GM12874 (cell line): Measurements from ENCODE around the gene SDC1.

Experiments used
- TF ChIP-seq, protein P1 (sequence below): IDR thresholded peaks from 2 replicates; pipeline ENCODE4 v1.5.1; 2011; ENCODE audit warnings: low read depth, mild to moderate bottlenecking, control low read depth, low read length, moderate library complexity; ENCODE audit not compliant: insufficient read depth

SDC1 gene

DNA sequence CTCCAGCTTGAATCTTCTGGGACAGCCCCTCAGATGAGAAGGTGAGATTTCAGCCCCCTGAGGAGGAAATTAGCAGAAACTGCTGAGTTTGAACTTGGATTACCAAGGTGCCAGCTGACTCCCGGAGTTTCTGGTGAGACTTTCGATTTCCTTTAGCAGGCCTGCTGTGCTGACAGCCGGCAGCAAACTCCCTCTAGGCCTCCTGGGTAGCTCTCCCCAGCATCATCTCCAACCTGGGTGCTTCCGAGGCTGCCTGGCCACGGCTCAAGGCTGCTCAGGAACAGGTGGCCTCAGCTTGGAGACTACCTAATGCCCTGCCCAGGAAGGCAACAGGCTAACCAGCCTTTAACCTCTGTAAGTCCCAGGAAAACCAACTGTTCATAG, 16.5 kb downstream of the SDC1 start:
- TF ChIP-seq, protein P1, sequence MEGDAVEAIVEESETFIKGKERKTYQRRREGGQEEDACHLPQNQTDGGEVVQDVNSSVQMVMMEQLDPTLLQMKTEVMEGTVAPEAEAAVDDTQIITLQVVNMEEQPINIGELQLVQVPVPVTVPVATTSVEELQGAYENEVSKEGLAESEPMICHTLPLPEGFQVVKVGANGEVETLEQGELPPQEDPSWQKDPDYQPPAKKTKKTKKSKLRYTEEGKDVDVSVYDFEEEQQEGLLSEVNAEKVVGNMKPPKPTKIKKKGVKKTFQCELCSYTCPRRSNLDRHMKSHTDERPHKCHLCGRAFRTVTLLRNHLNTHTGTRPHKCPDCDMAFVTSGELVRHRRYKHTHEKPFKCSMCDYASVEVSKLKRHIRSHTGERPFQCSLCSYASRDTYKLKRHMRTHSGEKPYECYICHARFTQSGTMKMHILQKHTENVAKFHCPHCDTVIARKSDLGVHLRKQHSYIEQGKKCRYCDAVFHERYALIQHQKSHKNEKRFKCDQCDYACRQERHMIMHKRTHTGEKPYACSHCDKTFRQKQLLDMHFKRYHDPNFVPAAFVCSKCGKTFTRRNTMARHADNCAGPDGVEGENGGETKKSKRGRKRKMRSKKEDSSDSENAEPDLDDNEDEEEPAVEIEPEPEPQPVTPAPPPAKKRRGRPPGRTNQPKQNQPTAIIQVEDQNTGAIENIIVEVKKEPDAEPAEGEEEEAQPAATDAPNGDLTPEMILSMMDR = no peak

DNA sequence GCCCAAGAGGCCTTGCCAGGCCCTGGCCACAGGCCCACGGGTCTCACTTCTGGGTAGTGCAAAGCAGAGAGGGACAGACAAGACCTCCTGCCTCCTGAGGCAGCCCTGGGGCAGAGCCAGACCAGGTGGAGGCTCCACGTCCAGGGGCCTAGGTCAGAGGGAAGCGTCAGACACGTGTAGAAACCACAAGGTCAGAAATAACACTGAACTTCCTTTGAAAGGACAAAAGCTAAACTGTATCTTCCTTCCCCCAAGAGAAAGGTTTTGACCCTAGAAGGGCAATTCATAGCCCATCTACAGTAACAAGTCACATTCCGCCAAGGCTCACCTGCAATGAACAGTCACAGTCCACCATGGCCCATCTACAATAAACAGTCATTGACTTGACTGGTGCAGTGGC, 17.9 kb downstream of the SDC1 start:
- TF ChIP-seq, protein P1 = no peak

DNA sequence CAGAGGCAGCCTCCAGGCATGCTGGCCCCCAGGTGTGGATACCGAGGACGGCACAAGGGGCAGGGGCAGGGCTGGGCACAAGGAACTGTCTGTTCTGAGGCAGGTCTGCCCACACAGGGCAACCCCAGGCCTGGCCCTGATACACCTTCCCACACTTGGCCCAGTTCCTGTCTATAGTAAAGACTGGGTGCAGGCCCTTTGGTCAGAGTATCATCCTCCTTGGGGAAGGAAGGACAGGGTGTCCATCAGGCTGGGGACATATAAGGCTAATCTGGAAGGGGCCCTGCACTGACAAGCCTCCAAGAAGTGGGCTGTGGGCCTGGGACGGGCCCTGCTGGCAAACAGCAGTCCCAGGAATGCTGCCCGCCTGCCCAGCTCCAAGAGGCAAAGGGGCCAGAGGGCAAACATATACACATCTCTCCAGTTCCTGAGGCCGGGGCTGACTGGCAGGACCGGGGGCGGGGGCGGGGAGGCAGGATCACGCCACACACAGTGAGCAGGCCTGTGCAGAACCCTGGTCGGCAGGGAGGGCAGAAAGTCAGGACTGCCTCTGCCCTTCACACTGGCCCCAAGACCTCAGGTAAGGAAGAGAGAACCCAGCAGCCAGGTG, 18.9 kb downstream of the SDC1 start:
- TF ChIP-seq, protein P1 = no peak

DNA sequence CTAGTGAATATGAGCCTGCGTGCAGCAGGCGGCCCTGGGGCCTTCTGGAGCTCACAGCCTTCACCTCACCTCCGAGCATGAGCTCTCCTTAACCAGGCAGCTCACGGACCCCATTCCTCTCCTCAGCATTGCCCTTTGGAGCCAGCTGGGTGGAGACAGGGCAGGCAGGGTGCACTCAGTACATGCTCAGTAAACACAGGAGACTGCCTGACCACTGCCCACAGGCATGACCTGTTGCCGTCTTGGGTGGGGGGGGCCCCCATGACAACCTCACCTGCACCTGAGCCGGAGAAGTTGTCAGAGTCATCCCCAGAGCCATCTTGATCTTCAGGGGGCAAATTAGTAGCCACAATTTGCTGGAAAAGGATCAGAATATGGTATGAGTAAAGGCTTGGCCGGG, 19.9 kb downstream of the SDC1 start:
- TF ChIP-seq, protein P1 = no peak

DNA sequence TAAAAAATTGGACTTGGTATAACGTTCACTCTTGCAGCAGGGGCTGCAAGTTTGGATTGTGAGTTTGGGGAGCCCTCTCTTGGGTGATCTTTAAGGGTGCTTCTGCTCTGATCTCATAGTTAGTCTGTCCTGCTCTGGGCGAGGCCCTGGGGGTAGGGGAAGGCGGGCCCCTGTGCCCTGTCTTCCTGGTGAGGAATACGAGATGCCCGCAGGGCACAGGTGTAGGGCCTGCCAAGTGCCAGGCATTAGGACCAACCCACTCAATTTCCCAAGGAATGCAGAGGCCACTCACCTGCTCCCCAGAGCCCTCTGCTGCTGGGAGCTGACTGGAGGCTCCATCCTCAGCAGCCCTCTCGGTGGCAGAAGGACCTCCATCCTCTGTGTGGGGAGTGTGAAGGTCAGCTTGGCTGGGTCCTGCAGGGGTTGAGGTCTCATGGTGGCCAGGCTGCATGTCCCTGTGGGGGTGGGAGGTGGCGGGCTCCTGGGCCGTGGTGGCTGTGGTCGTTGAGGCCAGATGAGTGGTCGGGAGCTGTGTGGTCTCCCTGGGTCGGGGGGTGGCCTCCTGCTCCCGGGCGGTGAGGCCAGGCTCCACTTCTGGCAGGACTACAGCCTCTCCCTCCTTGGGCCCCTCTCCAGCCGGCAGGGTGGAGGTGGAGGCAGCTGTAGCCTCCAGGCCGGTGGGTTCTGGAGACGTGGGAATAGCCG, 21.3 kb downstream of the SDC1 start:
- TF ChIP-seq, protein P1 = no peak

DNA sequence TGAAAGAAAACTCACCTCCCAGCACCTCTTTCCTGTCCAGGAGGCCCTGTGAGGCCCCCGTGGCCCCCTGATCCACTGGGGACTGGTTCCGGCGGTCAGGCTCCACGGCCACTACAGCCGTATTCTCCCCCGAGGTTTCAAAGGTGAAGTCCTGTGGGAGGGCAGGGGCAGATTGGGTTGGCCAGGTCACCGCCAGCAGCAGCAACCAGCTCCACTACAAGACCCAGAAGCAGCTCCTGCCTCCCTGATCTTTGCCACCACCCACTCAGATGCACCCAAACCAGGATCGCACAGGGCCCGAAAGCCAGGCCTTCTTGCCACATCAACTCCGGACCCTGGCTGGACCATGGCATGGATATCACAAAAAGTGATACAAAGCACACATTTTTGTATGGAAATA, 21.9 kb downstream of the SDC1 start:
- TF ChIP-seq, protein P1 = no peak

DNA sequence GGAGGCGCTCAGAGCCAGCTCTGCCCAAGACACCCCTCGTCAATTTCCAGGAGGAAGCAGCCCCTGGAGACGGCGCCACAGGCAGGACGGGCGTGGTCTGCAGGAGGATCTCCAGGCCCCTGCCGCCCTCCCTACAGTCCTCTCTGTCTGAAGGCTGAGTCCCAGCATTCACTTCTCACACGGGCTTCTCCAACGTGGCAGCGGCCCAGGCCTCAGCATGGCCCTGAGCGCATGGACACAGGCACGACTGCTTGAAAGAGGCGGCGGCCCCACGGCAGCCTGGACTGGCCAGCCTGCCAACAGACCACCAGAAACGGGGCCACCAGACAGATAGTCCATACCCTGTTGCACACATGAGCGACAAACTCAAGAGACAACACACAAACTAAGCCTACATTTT, 23.3 kb downstream of the SDC1 start:
- TF ChIP-seq, protein P1 = no peak
